ENCODE measurements around the gene TLR1. TPM values are rescaled to one million over a fixed set of nuclear protein-coding genes. Genes with fewer than 3 reads are reported as not detected.

Gene TLR1
- total and polyA plus RNA-seq, 12 donors, result 2.5 to 60.0 (median 14.8) TPM

- TF ChIP-seq CTCF (IDR thresholded peaks at IDR 0.05) (no peak), POLR2A (IDR thresholded peaks at IDR 0.05) (no peak)
- H3K36me3 ChIP-seq (replicated peaks in 1 of 2), result no peaks in the 10 kb centered on the region
- H3K27ac ChIP-seq, result no peak overlapping the region
- peaks cover 0 to 3% (median 0%) of the 10 kb centered on the region in 3 donors for H3K9me3 ChIP-seq (replicated peaks in 1 of 3)
- H3K27me3 ChIP-seq, result no peaks in the 10 kb centered on the region
- H3K4me3 ChIP-seq, result no peak overlapping the region
- H3K4me1 ChIP-seq (replicated peaks in 1 of 2), result no peaks in the 10 kb centered on the region
- intact Hi-C loops (cut with DNase I), result no loop called here
- DNase-seq, result no peak
Observed at GRCh38 chr4:38837334-38837733, 32.7 kb upstream of the TLR1 start.

GRCh38 chr4:38834570-38834969, 30.0 kb upstream of the TLR1 start:
- TF ChIP-seq POLR2A (IDR thresholded peaks at IDR 0.05), result no peak
- no peak for TF ChIP-seq CTCF (IDR thresholded peaks at IDR 0.05)
- Histone ChIP-seq H3K27me3 (no peaks in the 10 kb centered on the region), H3K4me3 (no peak overlapping the region), H3K36me3 (replicated peaks in 1 of 2) (no peaks in the 10 kb centered on the region), H3K9me3 (replicated peaks in 1 of 3) (peaks cover 0 to 3% (median 0%) of the 10 kb centered on the region in 3 donors), H3K4me1 (replicated peaks in 1 of 2) (peaks cover 0 to 4% of the 10 kb centered on the region in 2 donors), H3K27ac (no peak overlapping the region)
- intact Hi-C loops (cut with DNase I), result no loop called here
- WGBS, 4 donors, result 83 to 94% (median 90%) methylated on average over 4 of the region's 4 CpGs
- no peak for DNase-seq

- Histone ChIP-seq H3K27ac (no peak overlapping the region), H3K4me1 (replicated peaks in 1 of 2) (peaks cover 0 to 4% of the 10 kb centered on the region in 2 donors), H3K27me3 (no peaks in the 10 kb centered on the region), H3K4me3 (no peak overlapping the region), H3K36me3 (replicated peaks in 1 of 2) (no peaks in the 10 kb centered on the region), H3K9me3 (replicated peaks in 1 of 3) (peaks cover 0 to 3% (median 0%) of the 10 kb centered on the region in 3 donors)
- intact Hi-C loops (cut with DNase I), result no loop called here
- no peak for TF ChIP-seq CTCF (IDR thresholded peaks at IDR 0.05)
- TF ChIP-seq POLR2A (IDR thresholded peaks at IDR 0.05), result no peak
- 75 to 94% (median 91%) methylated on average over 3 to 7 of the region's 7 CpGs for WGBS, 4 donors
- no peak for DNase-seq
Observed at GRCh38 chr4:38832624-38833528, 28.3 kb upstream of the TLR1 start.

- Histone ChIP-seq H3K27me3 (no peaks in the 10 kb centered on the region), H3K36me3 (replicated peaks in 1 of 2) (no peaks in the 10 kb centered on the region), H3K9me3 (replicated peaks in 1 of 3) (peaks cover 0 to 3% (median 0%) of the 10 kb centered on the region in 3 donors), H3K4me1 (replicated peaks in 1 of 2) (peaks cover 0 to 4% of the 10 kb centered on the region in 2 donors), H3K27ac (no peak overlapping the region), H3K4me3 (no peak overlapping the region)
- TF ChIP-seq POLR2A (IDR thresholded peaks at IDR 0.05), result no peak
- no peak for TF ChIP-seq CTCF (IDR thresholded peaks at IDR 0.05)
- intact Hi-C loops (cut with DNase I), result no loop called here
- no peak for DNase-seq
- WGBS, 4 donors, result 75 to 94% (median 85%) methylated on average over 1 of the region's 1 CpG
Observed at GRCh38 chr4:38832206-38832605, 27.6 kb upstream of the TLR1 start.
